ENCODE measurements around the gene RET. TPM values are rescaled to one million over a fixed set of nuclear protein-coding genes. Genes with fewer than 3 reads are reported as not detected.

RET gene
- total RNA-seq, 1 donor from 2014 or later: 2.3 TPM

DNA sequence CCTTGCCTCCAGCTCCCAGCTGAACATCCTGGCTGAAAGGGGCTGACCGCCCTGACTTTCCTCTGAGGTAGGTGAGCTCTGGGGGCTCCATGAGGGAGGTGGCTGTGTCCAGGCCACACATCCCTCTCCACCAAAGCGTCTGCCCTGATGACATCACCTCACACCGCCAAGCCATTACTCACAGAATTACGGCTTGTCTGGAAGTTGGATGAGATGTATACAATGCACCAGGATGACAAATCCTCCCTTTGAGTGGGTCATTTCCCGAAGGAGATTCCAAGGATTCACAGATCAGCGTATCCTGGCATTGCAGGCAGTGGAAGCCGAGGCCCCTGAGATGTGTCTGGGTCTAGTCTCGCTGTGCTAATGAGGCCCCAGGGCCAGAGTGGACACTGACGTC, 15.1 kb upstream of the RET start:
- no peak for DNase-seq (ENCODE audit: extremely low read depth, low read depth, low spot score)

DNA sequence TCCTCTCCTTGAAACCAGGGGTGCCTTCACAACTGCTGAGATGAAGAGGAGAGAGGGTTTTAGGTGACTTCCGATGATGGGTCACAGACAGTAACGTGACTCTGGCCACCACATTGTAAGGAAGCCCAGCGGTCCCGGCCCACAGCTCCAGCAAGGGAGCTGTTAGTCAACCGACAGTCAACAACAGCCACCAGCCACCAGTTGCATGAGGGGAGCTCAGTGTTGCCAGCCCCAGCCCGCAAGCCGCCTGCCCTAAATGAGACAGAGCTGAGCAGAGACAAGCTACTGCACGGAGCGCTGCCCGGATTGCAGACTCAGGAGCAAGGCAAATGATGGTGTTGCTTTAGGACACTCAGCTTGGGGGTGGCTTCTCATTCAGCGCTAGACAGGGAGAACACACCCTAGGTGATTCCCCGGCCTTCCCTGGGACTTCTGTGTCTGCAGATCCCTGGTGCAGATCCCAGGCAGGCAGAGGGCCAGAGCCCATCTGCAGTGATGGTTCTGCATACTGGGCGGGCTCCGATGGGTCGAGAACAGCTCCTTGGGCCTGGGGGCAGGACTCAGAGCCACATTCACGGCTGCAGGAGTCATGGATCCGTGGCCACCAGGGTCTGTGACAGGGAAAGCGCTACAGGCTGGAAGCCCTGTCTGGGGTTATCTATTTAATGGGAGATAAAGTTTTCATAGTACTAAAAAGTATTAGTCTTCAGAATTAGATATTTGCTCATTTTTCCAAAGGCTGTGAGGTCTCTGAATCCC, 14.3 kb upstream of the RET start:
- DNase-seq (ENCODE audit: extremely low read depth, low read depth, low spot score): no peak

DNA sequence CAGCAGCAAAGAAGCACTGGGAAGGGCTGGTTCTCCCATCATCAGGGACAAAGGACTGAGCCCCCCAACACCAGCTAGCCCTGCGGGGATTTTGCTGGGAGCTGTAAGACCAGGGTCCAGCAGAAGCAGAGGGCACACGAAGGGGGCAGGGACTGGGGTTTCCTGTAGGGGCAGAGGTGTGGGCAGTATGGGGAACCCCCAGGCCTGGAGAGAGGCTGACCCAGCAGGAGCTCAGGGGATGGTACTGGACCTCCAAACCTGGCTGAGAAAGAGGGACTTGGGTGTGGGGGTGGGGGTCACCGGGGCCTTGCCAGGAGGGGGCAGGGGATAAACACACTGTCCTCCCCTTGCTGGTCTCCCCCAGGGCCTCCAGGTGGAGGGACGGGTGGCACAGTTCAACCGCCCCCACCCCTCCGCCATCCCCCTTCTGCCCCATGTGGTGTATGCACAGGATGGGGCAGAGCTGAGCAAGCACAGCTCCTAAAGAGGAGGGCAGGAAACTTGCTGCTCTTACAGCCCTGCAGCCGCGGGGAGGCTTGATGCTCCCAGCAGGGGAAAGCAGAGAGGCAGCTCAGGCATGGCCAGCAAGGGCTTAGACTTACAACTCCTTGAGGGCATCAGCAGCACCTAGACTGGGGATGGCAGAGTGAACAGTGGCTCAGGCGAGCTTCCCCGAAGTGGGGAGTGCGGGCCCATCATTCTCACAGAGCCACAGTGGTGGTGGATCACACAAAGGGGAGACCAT, 12.4 kb upstream of the RET start:
- no peak for DNase-seq (ENCODE audit: extremely low read depth, low read depth, low spot score)

DNA sequence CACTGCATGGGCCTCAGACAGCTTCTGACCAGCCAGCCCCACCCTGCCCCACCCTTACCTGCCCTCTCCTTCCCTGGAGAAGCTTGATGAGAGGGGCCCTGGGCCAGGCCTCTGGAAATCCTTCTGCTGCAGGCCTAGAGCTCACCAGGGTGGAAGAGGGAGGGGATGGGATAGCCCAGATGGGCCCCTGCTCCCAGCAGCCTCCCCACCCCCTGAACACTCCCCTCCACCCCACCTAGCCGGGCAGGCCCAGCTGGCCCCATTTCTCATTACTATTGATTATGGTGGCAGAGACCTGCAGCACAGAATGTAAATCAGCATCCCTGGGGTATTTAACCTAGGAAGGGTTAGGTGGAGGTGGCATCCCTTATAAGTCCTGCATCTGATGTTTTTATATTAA, 11.6 kb upstream of the RET start:
- DNase-seq (ENCODE audit: extremely low read depth, low read depth, low spot score): no peak

DNA sequence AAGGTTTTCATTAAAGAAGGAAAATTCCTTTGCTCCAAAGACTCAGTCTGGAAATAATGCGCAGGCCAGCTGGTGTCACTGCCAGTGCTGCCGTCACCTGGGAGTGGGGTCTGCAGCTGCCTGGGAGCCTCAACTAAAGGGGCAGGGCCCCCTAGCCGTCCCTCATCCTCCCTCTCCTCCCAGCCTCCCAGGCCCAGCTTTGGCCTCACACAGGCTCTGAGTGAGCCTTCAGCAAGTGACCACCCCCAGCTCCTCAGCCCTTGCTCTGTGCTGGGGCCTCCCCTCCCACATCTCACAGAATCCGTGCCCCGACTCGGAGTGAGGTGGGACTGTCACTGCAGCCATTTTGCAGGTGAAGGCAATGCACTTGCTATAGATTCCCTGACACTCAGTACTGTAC, 11.1 kb upstream of the RET start:
- DNase-seq (ENCODE audit: extremely low read depth, low read depth, low spot score): no peak

DNA sequence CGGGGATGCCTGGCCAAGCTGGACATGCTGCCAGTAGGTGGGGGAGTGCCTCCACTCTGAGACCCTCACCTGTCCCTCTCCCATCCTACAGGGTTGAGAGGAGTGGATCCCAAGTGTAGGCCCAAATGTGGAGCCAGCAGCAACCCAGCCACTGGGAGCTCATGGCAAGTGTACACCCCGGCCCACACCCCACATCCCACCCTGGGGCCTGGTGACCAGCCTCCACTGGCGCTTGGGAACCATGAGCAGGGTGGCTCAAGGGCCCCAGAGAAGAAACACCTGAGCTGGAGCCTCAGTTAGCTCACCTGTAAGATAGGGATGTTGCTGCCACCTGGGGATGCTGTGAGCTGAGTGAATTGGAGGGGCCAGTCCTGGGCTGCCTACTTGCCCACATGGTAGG, 10.4 kb upstream of the RET start:
- DNase-seq (ENCODE audit: extremely low read depth, low read depth, low spot score): no peak

DNA sequence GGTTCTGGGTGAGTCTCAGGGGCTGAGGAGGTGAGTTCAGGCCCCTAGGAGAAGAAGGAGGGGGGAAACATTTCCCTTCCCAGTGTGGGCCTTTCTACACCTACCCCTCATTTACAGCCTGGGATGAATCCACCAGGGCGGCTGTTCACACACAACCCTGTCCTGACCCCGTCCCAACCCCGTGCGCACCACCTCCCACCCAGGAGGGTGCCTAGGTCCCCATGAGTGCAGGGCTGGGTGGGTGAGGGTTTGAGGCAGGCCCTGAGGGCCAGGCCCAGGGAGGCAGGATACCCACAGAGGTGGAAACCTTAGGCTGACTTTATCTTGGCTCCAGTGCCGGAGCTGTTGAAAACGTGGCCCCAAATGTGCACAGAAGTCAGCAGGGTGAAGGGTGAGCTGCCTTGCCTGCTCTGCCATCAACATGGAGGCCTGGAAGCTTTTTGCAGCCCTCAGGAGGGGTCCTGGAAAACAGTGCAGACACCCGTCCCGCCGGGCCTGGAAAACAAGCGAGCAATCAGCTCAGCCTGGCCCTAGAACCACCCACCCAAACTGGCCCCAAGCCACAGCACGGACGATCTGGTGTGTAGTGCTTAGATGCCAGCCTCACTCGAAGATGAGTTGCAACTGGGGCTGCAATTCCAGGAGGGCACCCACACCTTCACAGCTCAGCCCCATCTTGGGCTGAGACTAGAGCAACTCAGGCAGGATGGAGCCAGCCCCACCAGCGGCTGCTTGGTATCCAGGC, 9.3 kb upstream of the RET start:
- no peak for DNase-seq (ENCODE audit: extremely low read depth, low read depth, low spot score)

DNA sequence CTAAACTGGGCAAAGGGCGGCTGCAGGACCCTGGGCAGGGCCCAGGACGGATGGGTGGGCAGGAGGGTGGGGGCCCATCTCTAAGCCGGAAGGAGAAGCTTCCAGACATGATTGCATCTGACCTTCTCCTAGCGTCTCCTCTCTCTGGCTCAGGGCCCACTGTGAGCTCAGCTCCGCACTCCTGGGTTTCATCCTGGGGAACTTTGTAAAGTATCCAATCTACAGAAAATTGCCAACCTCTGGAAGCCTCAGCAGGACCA, 8.8 kb upstream of the RET start:
- DNase-seq (ENCODE audit: extremely low read depth, low read depth, low spot score): no peak

DNA sequence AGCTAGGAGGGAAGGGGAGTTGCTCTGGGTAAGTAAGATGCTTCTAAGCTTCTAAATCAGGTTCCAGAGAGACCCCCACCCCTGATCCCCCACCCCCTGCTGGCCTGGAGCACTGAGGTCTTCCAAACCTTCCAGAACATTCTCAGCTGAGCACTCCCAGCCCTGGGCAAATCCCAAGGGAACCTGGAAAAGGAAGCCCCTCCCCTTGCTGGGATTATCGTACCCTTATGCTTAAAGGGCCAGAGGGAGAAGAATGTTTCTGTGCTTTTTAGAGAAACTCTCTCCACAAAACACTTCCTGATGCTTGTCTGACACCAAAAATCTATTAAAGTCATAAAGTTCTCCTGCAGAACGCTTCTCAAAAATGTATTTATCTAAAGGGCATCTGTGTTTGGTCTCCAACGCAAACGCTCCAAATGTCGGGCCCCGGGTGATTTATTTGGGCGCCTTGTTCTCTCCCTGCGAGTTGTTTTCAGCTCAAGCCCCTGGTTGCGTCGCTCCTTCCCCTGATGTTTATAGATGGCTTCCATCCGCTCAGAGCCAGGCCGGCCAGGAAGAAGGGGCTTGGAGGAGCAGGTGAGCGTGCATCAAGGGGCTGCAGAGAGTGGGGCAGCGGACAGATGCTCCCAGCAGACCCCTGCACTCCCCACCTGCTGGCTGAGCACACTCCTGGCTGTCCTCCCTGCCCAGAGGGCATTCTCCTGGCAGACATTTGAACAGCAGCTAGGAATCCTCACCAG, 8.2 kb upstream of the RET start:
- DNase-seq (ENCODE audit: extremely low read depth, low read depth, low spot score): no peak

DNA sequence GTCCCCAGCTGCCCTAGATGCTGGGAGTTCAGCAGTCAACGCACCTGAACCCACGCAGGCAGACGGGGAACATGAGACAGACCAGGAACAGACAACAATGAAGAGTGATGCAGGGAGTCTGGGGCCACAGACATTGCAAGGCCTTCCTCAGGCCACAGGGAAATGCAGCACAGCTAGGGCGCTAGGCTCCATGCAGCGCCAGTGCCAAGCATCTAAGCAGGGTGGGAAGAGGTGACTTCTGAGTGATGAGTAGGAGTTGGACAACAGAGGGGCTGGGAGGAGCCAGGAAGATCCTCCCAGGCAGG, 7.7 kb upstream of the RET start:
- no peak for DNase-seq (ENCODE audit: extremely low read depth, low read depth, low spot score)

DNA sequence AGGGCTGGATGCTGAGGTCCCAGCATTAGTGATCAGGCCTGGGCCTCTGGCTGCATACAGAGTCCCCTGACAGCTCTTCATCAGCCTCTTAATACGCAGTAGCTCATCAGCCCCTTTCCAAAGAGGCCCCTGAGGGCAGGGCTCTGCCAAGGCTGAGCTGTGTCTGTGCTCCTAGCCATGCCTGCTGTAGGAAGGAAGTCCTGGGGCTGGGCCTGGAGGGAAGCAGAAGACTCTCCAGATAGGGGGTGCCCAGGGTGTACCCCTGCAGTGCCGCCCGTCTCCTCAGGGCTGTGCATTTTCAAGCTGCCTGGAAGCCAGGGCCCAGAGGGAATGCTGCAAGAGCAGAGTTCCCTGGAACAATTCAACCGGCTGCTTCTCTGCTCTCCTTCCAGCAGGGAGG, 7.3 kb upstream of the RET start:
- no peak for DNase-seq (ENCODE audit: extremely low read depth, low read depth, low spot score)

DNA sequence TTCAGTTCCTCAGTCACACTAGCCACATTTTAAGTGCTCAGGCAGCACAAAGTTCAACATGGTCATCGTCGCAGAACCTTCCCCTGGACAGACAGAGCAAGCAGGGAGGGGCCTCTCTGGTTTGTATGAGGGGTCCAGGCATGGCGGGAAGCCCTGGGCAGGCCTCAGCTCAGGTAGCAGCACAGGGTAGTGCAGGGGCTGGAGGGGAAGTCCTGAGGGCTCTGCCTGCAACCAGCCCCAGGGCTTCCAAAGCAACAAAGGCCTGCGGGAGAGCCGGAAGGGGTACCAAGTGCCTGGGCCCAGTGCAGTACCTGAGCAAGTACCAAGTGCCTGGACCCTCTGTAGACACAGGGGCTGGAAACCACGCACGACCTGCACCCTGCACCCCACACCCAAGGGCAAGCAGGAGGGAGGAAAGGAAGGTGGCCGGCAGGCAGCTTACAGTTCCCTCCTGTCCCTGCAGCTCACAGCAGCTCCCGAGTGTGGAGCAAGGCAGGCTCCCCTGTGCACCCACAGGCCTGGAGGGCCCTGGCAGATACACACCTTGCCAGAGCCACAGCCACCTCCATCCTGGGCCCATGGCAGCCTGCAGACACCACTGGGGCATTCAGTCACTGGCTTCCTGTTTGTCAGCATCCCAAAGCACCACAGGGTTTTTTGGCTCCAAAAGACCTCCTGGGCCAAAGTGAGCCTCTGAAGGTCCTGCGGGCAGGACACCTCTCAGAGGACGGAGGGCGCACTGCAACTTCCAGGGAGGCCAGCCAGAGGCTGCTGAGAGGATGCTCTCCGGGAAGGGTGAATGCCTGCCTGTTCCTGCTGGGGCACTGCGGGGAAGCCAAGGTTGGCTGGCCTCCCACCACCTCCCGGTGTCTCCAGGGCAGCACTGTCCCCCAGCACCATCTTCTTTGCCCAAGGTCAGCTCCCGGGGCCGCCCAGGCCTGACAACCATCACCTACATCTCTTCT, 6.5 kb upstream of the RET start:
- no peak for DNase-seq (ENCODE audit: extremely low read depth, low read depth, low spot score)

DNA sequence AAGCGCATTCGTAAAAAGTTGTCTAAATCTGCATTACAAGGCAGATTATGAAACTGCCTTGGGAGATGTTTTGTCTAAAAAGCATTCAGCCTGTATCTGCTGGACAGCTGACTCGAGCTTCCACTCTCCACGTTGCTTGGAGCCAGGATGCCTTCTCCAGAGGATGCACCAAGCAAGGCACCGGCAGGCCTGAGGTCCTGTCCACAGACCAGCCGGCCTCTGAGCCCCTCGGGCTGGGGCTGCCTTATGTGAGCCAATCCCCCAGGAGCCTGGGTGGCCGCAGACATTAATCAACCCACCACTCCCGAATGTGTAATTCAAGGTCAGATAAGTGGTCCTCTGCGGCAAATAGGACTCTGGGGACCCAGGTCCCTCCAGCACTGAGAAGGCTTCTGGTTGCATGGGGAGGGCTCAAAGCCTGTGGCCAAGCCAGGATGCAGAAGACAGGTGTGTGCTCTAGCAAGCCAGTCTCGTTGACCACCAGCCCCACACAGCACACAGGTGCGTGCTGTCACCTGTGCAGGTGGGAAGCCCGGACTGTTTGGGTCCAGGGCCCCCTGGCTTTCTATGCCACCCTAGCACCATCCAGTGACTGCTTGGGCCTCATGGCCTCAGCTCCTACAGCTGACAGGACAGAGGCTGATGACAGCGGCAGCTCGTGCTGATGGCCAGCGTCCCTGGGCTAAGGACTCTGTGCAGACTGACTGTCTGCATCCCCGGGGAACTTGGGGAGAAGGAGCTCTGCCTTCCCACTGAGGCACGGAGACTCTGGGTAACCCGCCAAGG, 4.8 kb upstream of the RET start:
- DNase-seq (ENCODE audit: extremely low read depth, low read depth, low spot score): no peak

DNA sequence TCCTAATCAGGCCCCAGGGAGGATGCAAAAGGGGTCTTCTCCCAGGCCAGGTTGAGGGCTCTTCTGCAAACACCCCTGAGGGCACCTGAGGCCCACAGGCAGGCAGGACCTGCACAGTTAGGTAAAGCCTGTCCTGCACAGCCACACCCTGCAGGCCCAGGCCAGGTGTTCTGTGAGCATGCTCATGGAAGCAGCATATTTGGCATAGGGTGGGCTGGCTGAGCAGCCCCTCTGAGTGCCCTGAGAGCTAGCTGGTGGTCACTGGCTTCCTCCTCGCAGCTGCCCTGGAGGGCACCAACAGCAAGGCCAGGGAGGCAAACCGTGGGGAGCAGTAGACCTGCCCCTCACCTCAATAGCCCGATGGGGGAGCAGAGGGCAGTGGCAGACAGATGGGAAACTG, 3.7 kb upstream of the RET start:
- DNase-seq (ENCODE audit: extremely low read depth, low read depth, low spot score): no peak

DNA sequence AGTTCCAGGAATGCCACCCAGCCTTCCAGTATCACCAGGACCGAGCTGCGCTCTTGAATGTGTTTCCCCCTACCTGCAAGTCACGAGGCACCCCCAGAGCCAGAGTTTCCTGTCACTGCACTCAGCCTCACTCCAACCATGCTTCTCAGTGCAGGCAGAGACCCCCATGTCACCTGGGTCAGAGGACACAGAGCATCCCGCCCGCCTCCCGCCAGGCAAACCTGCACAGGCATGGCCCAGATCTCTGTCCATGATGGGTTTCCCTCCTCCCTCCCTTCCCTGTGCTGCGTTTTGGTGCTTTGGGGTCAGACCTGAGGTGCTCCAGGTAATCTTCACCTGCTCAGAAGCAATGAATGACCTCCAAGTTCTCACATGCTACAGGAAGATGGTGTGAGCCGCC, 3.1 kb upstream of the RET start:
- no peak for DNase-seq (ENCODE audit: extremely low read depth, low read depth, low spot score)

DNA sequence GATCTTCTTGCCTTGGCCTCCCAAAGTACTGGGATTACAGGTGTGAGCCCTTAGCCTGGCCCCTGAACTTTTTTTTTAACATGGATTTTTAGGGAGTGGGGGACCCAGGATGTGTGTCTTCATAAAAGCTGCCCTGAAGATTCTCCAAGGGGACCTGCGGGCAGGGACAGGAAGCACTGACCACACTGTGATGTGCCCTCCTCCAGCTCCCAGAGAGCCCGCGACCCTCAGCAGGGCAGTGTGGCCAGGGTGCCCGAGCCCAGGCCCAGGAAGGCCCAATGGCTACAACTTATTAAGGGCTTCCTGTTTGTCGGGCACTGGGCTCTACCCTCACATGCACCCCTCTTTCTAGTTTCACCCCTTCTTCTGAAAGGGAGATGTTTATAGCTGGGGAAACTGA, 2.5 kb upstream of the RET start:
- no peak for DNase-seq (ENCODE audit: extremely low read depth, low read depth, low spot score)

DNA sequence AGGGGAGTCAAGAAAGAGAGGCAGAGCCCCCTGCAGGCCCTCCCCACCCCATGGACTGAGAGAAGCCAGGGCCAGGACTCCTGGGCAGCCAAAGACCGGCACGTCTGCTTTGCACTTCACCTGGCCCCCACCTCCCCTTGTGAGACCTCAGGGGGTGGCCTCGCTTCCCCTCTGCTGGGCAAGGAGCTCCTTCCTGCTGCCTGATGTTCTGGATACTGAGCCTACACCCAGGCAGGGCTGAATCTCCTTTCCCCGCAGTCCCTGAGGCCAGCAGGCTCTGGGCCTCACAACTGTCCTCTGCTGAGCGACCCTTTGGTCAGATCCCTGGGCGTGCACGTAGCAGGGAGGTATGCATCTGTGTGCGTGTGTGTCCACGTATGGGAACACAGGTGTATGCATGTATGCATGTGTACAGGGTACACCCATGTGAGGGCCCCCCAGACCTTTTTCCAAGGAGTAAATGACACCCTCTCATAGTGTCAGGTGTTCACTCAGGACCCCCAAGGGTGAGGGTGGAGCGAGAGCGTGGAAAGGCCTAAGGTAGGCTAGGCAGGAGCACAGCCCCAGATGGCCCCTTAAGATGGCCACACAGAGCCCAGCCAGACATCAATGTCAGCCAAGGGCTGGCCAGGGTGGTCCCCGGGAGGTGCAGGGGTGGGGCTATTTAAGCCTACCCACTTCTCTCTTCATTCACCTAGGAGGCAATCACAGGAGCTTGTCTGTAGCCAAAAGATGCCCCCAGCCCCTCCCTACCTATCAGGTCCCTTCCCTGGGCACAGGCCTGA, 1.9 kb upstream of the RET start:
- DNase-seq (ENCODE audit: extremely low read depth, low read depth, low spot score): no peak

DNA sequence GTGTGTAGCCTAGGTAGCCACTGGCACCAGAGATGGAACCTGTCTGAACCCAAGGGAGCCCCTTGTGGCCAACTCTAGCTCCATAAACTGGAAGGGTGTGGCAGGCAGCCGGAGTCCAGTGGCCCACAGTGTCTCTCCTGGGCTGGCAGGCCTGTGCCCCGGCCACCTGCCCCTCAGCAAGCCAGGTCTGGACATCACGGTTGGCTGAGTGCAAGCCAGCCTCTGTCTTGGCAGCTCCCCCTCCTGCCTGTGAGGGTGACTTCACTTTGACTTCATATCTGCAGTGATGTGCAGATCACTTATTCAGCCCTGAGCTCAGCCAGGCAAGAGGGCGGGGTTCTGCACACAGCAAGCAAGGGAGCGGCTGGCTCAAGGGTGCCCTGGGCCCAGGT, 1.3 kb upstream of the RET start:
- DNase-seq (ENCODE audit: extremely low read depth, low read depth, low spot score): no peak

DNA sequence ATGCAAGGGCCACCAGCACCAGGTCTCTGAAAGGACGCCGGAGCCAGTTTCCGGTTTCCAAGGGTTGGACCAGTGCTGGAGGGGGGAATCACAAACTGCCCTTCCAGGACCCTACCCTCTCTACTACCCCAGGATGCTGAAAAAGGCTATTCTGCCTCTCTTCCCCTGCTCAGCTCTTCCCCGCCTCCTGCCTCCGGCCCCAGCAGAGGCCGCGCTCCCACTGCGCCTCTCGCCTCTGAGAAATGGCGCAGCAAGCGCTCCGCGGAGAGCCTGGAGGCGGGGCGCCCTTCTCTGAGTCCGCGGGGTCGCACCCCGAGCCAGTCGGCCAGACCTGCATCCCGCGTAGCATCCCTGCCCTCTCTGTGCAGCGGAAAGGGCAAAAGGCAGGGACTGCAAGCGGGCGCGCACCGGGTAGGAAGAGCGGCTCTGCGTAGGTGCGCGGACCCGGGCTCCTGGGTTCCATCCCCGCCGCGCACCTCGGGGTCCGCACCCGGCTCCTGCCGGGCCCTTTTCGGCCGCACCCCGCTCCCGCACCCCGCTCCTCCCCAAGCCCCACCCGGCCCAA, 476 bp upstream of the RET start:
- DNase-seq (ENCODE audit: extremely low read depth, low read depth, low spot score): no peak

All from glomerular endothelial cell (primary cell).